ENCODE measurements around the gene TICAM1.
"Not testable (repeated sequence)": the region's sequence is repeated elsewhere in the genome, so short reads cannot be mapped to it uniquely, and the experiment has no call there.

DNA sequence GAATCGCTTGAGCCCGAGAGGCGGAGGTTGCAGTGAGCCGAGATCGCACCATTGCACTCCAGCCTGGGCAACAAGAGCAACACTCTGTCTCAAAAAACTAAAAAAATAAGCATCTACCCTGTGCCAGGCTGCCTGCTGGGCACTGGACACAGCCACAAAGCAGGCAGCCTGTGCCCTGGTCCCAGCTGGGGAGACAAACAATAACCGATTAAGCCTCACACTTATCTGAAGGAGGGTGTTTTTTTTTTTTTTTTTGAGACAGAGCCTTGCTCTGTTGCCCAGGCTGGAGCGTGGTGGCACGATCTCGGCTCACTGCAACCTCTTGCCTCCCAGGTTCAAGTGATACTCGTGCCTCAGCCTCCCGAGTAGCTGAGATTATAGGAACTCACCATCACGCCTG, 25.0 kb upstream of the TICAM1 start:
- TF ChIP-seq, protein P1, sequence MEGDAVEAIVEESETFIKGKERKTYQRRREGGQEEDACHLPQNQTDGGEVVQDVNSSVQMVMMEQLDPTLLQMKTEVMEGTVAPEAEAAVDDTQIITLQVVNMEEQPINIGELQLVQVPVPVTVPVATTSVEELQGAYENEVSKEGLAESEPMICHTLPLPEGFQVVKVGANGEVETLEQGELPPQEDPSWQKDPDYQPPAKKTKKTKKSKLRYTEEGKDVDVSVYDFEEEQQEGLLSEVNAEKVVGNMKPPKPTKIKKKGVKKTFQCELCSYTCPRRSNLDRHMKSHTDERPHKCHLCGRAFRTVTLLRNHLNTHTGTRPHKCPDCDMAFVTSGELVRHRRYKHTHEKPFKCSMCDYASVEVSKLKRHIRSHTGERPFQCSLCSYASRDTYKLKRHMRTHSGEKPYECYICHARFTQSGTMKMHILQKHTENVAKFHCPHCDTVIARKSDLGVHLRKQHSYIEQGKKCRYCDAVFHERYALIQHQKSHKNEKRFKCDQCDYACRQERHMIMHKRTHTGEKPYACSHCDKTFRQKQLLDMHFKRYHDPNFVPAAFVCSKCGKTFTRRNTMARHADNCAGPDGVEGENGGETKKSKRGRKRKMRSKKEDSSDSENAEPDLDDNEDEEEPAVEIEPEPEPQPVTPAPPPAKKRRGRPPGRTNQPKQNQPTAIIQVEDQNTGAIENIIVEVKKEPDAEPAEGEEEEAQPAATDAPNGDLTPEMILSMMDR (conservative IDR thresholded peaks at IDR 0.05), result not testable (repeated sequence)
- TF ChIP-seq ZFX (IDR thresholded peaks at IDR 0.05), result not testable (repeated sequence)

Data from C4-2B (cell line).